HG03108 (cell line): ENCODE data around the gene LMTK3.
A peak's percentile ranks its signal among the peaks of the same experiment; 100 is the strongest.
"Not testable (repeated sequence)": the region's sequence is repeated elsewhere in the genome, so short reads cannot be mapped to it uniquely, and the experiment has no call there.

Source experiments
- ATAC-seq: cut with Tn5 transposase; IDR thresholded peaks from one replicate; pipeline ENCODE4 v1.9.1; 2021; ENCODE audit warnings: moderate library complexity; ENCODE audit not compliant: unreplicated experiment

Gene LMTK3

GRCh38 chr19:48539503-48540096, 28.0 kb upstream of the LMTK3 start:
- no peak for ATAC-seq

- ATAC-seq = not testable (repeated sequence)
Measured at GRCh38 chr19:48538057-48538456, 26.4 kb upstream of the LMTK3 start.

- no peak for ATAC-seq
Measured at GRCh38 chr19:48537541-48537940, 25.9 kb upstream of the LMTK3 start.

DNA sequence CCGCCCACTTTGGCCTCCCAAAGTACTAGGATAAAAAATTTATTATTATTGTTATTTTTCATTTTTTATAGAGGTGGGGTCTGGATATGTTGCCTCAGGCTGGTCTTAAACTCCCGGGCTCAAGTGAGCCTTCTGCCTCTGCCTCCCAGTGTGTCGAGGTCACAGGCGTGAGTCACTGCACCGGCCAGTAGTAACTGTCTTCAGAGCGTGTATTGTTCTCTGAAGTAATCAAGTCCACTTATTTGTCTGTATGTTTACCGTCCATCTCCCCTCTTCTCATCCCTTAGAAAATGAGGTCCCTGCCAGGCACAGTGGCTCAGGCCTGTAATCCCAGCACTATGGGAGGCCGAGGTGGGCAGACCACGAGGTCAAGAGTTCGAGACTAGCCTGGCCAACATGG, 22.1 kb upstream of the LMTK3 start:
- no peak for ATAC-seq

GRCh38 chr19:48530770-48531169, 19.1 kb upstream of the LMTK3 start:
- no peak for ATAC-seq

GRCh38 chr19:48530066-48530720, 18.6 kb upstream of the LMTK3 start:
- no peak for ATAC-seq

GRCh38 chr19:48529156-48529555, 17.5 kb upstream of the LMTK3 start:
- ATAC-seq = no peak

DNA sequence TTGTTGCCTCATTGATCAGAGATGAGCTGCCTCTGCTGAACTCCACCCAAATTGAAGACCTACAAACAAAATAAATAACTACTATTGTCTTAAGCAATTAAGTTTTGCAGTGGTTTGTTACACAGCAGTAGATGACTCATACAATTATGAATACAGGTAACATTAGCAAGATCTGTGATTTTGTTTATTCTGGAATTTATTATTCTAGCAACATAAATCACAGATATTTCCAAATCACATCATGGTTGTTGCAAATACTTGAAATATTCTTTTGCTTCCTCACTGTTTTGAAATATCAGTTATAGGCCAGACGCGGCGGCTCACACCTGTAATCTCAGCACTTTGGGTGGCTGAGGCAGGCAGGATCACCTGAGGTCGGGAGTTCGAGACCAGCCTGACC, 13.1 kb upstream of the LMTK3 start:
- no peak for ATAC-seq

- no peak for ATAC-seq
Measured at GRCh38 chr19:48524221-48524620, 12.6 kb upstream of the LMTK3 start.

DNA sequence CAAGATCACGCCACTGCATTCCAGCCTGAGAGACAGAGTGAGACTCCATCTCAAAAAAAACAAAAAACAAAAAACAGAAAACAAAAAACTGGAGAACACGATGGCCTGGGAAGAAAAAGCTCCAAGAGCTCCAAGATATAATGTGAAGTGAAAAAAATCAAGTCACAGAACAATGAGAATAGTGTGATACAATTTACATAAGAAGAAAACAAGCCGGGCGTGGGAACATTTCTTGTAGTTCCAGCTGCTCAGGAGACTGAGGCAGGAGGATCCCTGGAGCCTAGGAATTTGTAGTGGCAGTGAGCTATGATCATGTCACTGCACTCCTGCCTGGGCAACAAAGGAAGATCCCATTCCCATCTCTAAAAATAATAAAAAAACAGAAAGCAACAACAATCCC, 8.5 kb upstream of the LMTK3 start:
- no peak for ATAC-seq

- ATAC-seq = not testable (repeated sequence)
Measured at GRCh38 chr19:48519426-48519825, 7.8 kb upstream of the LMTK3 start.

DNA sequence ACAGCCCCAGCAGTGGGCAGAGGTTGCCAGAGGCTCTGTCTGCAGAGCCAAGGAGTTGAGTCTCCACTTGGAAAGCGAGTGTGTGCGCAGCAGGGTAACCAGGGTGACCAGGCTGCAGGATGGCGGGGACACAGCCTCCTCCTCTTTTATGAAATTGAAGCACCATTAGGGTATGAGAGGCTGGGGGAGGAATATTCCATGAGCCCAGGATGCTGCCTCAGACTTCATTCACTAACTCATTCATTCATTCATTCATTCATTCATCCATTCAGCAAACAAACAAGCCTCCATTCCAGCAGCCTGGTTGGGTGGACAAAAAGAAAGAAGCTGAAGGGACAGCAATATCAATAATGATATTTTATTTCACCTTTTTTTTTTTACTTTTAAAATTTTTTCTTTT, 6.6 kb upstream of the LMTK3 start:
- no peak for ATAC-seq

DNA sequence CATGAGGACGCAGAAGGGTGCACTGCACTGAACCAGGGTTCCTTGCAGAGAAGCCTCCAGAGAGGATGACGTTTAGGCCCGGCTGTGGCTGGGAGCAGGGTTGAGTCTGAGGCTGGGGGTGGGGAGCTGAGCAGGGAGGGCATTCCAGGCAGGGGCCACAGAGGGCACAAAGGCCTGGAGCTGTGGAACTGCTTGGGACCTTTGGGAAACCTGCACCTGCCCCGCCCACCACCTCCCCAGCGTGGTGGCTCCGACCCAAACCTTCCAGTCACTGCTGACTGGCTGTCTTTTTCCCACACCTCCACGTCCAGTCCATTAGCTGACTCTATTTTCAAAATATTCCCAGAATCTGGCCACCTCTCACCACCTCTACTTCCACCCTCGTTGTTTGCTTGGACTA, 4.9 kb upstream of the LMTK3 start:
- ATAC-seq = no peak

GRCh38 chr19:48514123-48514458, 2.5 kb upstream of the LMTK3 start:
- no peak for ATAC-seq

DNA sequence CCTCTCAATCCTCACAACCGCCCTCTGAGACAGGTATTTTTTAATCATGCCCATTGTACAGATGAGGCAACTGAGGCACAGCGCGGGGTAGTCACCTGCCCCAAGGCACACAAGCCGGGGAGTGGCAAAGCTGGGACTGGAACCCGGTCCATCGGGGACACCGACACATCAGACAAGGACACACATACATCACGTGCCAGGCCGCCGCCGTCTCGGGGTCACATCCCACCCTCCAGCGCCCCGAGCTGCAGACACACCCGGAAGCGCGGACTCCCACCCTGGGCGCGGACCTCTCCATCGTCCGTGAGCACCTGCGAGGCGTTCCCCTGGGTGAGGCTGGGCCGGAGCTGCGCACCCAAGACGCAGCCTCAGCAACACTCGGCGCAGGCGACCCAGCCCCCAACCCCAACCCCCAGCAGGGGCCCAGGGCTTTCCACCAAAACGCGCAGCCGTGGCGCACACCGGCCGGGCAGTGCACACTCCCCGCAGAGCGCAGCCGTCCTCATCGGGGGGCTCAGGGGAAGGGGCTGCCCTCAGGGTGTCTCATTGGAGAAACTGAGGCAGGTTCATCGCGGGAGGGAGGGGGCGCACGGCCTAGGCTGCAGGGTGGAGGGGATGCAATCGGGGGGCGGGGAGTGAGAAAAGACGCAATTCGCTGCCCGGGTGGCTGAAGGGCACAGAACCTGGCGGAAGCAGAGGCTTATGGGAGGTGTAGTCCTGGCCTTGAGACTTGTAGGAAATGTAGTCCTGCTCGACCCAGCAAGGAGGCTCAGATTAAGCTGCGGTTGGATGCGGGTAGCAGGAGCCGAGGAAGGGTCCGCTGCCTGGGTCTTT, 1.9 kb upstream of the LMTK3 start:
- ATAC-seq = peak; percentile 62

GRCh38 chr19:48512504-48513288, 1.1 kb upstream of the LMTK3 start:
- no peak for ATAC-seq

DNA sequence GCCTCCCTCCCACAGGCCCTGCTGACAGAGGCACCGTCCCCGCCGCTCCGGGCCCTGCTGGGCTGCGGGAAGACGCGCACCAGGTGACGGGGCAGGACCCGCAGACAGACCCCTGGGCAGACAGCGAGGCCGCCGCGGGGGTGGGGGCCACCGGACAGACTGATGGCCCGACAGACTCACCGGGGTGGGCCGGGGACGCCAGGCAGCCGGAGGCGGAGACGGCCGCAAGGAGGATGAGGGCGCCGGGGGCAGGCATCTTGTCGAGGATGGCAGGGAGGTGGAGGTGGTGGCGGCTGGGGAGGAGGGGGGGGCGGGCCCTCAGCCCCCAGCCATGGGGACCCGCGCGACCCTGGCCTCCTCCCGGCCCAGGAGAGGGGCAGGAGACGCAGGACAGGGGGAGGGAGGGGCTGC, 309 bp downstream of the LMTK3 start:
- ATAC-seq = no peak

- no peak for ATAC-seq
Measured at GRCh38 chr19:48510421-48511268, 990 bp downstream of the LMTK3 start.

- ATAC-seq = no peak
Measured at GRCh38 chr19:48509467-48510194, 2.0 kb downstream of the LMTK3 start.
